Erythroblast (primary cell): ENCODE results near the gene GRXCR2.

ENCODE experiments used
- DNase-seq, 2 experiments: peaks; one replicate each; lab custom pipeline; 2025; lab: John Stamatoyannopoulos, UW
- GATA1 ChIP-seq: IDR thresholded peaks from 2 replicates; pipeline ENCODE4 v1.6.1; 2011; ENCODE audit warnings: low read depth, mild to moderate bottlenecking, control low read depth, low read length, moderate library complexity
- POLR2A ChIP-seq: IDR thresholded peaks from 2 replicates; pipeline ENCODE4 v1.6.1; 2011; ENCODE audit warnings: mild to moderate bottlenecking, low read length

The GRXCR2 gene

DNA sequence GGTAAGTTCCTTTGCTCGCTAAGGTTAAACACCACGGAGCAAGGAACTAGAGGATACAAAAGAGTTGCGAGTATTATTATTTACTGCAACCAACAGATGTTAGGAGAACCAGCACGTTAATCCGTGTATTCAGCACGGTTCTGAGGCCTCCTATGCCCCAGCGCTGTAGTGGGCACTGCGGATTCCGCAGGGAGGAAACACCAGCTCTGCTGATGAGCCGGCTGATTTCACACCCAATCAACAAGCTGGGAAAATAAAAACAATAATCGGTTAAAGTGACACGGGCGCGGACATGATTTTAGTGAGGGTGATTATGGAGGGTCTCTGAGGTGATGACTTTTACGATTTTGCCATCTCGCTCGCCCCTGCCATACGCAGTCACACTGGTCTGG lies 37.0 kb downstream of the GRXCR2 start:
- DNase-seq, result peak in 1 of 2 experiments; percentile 32
- TF ChIP-seq GATA1 (no peak), POLR2A (no peak)

GRCh38 chr5:145834917-145835847 lies 37.6 kb downstream of the GRXCR2 start, which contains the start of gene PRELID2:
Gene PRELID2, minus strand, starts transcription at chr5:145835342. Its CDS starts 91 bp downstream, at chr5:145835251.
- no peak for TF ChIP-seq GATA1
- peak; percentile 91 for TF ChIP-seq POLR2A
- peak; percentile 94 to 95 for DNase-seq

- TF ChIP-seq GATA1 (no peak), POLR2A (no peak)
- peak; percentile 58 to 65 for DNase-seq
Measured at GRCh38 chr5:145834554-145834916, 38.3 kb downstream of the GRXCR2 start.

- TF ChIP-seq GATA1 (no peak), POLR2A (no peak)
- DNase-seq, result peak in 1 of 2 experiments; percentile 33
Measured at GRCh38 chr5:145833631-145834200, 39.1 kb downstream of the GRXCR2 start.

DNA sequence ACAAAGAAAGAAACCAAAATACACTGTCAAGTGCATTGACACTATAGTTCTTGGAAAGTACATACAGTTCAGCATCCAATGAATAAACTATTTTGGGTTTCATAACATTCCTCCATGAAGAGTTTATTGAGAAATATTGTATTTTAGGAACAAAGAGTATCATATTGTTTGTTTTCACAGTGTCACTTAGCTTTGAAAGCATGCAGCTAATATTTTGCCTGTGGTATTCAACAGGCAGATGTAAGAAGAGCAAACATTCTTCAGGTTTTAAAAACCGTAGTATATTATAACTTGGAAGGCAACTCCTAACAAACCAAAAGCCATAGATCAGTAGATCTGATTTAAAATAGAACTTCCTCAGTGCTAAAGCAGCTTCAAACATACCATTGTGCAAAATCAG lies 42.2 kb downstream of the GRXCR2 start:
- no peak for DNase-seq
- no peak for TF ChIP-seq GATA1
- TF ChIP-seq POLR2A, result no peak

GRCh38 chr5:145829708-145830361 lies 43.0 kb downstream of the GRXCR2 start:
- TF ChIP-seq GATA1, result no peak
- no peak for TF ChIP-seq POLR2A

GRCh38 chr5:145826895-145827674 lies 45.7 kb downstream of the GRXCR2 start:
- peak; percentile 57 to 58 for DNase-seq
- no peak for TF ChIP-seq POLR2A
- no peak for TF ChIP-seq GATA1

More at GRCh38 chr5:145829708-145830361, 43.0 kb downstream of the GRXCR2 start:
- peak in 1 of 2 experiments; percentile 36 for DNase-seq

DNA sequence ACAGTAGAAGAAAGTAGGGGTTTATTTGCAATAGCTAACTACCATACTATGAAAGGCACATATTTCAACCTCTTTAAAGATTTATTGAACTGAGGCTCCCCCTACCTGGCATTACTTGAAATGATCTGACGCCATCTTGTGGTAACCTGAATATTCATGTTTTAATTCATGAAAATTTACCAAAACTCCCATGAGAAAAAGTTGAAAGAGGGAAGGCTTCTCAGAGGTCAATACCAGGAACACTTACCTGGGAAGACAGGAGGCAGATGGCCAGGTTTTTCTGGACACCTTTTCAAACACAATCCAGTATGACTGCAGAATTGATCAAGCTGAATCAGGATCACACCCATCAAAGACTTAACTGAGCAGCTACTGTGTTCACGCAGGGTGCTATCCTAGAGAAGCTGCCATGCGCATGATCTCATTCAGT lies 47.0 kb downstream of the GRXCR2 start:
- TF ChIP-seq GATA1 (no peak), POLR2A (no peak)
- peak; percentile 71 to 78 for DNase-seq

DNA sequence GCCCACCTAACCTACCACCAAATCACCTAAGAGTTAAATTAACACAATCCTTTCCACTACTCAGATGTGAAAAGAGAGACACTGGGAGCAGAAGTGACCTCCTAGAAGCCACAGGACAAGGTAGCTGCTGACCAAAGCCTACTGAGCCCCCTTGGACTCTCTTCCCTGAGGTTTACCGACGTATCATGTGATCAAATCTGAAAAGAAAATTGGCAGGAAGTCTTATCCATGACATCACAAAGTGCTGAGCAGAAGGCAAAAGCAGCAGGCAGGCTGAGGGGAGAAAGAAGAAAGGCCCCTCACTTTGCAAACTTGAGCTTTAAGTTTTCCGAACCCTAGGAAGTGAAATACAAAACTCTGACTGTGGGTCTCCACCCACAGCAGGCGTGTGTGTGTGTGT lies 48.8 kb downstream of the GRXCR2 start:
- DNase-seq, result no peak
- TF ChIP-seq POLR2A, result no peak
- TF ChIP-seq GATA1, result no peak

GRCh38 chr5:145818604-145819003 lies 54.2 kb downstream of the GRXCR2 start:
- no peak for TF ChIP-seq POLR2A
- DNase-seq, result no peak

- DNase-seq, result no peak
- no peak for TF ChIP-seq POLR2A
- no peak for TF ChIP-seq GATA1
Measured at GRCh38 chr5:145812877-145813276, 59.9 kb downstream of the GRXCR2 start.

DNA sequence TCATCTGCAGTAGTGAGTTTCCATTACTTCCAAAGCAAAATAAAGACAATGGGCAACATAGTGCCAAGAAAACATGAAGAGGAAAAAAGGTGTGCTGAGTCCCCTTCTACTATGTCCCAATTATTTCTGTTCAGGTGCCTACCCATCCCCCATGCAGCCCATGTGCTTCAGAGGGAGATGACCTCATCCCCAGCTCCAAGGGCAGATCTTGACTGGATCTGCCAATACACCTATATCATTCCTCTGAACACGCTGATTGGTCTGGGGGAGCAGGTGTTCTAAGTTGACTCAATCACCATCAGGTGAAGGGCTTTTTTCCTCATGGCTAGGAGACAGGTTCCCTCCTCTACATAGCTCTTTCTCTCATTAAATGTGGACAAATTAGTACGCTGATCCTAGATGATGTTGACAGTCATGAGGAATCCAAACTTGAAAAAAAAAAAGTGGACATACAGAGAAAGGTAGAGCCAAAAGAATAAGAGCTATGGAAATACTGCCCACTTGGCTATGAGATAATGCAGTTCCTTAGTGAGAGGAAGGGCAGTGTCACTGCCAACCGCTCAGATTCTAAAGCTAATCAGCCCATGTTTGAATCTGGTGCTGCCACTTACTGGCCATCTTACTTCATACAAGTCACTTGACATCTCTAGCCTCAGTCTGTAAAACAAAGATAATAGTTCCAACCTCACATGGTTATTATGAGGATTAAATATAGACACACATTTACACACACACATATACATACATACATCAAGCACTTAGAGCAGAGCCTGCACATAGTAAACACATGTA lies 60.8 kb downstream of the GRXCR2 start:
- DNase-seq, result peak; percentile 34 to 56

More for the DNA sequence above, 60.8 kb downstream of the GRXCR2 start:
- TF ChIP-seq GATA1, result no peak
- TF ChIP-seq POLR2A, result no peak
